SHP77 (cell line): Measurements from ENCODE around the gene PTGER3.
A peak's percentile ranks its signal among the peaks of the same experiment; 100 is the strongest.

Experiments
- DNase-seq, 2 experiments: peaks; one replicate each; lab custom pipeline; 2025; lab: John Stamatoyannopoulos, UW

PTGER3 gene

GRCh38 chr1:71049951-71050598, 2.5 kb upstream of the PTGER3 start:
- DNase-seq = peak; percentile 27 to 53

DNA sequence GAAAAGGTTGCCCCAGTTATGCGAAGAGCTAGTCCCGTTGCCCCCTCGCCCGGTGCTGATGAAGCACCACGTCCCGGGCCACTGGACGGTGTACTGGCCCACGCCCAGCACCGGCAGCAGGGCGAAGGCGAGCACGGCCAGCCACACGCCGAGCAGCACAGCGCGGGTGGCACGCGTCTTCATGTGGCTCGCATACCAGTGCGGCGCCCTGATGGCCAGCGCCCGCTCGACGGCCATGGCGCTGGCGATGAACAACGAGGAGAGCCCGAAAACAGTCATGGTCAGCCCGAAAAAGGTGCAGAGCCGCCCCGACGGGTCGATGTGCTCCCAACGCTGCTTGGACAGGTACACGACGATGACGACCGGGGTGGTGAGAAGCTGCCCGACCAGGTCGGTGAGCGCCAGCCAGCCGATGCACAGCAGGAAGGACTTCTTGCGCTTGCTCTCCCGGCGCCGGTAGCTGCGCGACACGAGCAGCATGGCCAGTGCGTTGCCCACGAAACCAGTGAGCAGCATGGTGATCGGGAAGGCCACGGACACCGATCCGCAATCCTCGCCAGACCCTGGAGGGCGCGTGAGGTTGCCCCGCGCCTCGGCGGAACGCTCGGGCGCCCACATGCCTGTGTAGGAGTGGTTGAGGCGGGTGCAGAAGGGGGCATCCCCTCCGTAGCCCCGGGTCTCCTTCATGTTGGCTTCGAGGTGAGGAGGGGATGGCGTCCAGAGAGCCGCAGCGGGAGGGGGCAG, 553 bp downstream of the PTGER3 start:
- no peak for DNase-seq

GRCh38 chr1:71045463-71046028, 2.1 kb downstream of the PTGER3 start:
- DNase-seq = no peak

GRCh38 chr1:71044833-71045232, 2.8 kb downstream of the PTGER3 start:
- no peak for DNase-seq

- DNase-seq = no peak
Observed at GRCh38 chr1:71043065-71043464, 4.6 kb downstream of the PTGER3 start.

GRCh38 chr1:71041806-71042205, 5.8 kb downstream of the PTGER3 start:
- no peak for DNase-seq

- DNase-seq = no peak
Observed at GRCh38 chr1:71039661-71040262, 7.9 kb downstream of the PTGER3 start.

DNA sequence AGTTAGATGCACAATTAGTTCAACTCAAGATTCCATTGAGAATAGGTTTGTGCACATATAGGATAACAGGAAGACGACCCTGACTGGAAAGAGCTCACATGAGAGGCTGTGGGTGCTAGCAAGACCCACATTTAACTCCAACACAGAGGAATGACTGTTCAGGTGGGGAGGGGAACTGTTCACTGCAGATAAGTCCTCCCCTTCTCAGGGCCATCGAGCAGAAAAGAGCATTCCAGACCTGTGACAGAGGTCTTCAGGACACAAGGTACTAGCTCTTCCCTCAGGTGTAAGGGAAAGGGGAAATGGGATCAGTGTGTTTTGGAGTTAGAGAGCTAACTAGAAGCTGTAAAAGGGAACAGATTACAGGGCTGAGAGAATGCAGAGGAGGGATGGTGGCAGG, 8.7 kb downstream of the PTGER3 start:
- no peak for DNase-seq

- DNase-seq = no peak
Observed at GRCh38 chr1:71037829-71038620, 9.6 kb downstream of the PTGER3 start.

- no peak for DNase-seq
Observed at GRCh38 chr1:71037066-71037465, 10.6 kb downstream of the PTGER3 start.

DNA sequence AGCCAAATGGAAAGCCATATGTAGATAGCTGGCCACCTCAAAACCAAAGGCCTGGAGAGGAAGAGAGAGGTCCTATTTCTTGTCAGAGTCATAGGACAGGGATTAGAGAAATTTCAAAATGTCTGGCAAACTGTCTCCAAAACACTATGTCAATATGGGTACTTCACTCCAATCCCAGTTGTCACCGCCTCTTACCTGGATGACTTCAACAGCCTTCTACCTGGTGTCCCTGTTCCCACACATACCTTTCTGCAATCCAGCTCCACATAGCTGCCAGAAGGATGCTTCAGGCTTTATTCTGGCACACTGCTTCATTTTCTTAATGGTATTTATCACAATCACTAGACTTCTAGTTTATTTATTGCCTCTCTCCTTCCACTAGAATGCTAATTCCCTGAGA, 14.5 kb downstream of the PTGER3 start:
- DNase-seq = no peak

- DNase-seq = no peak
Observed at GRCh38 chr1:71031426-71031825, 16.2 kb downstream of the PTGER3 start.

- no peak for DNase-seq
Observed at GRCh38 chr1:71030026-71030425, 17.6 kb downstream of the PTGER3 start.

DNA sequence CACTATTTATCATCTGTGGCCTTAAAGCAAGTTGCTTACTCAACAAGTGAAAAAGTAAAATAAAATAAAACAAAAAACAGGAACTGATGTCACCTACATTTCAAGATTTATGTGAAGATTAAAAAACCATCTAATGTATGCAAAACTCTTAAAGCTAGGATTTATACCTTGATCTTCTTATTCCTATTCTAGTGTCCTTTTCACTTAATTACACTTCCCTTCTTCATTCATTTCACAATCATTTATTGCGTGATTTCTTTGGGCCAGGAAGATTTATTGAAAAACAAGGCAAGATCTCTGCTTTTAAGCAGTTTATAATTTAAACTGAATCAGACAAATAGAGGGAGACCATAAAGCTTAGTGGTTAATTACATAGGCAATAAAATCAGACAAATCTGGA, 18.6 kb downstream of the PTGER3 start:
- no peak for DNase-seq

GRCh38 chr1:71027991-71028390, 19.6 kb downstream of the PTGER3 start:
- DNase-seq = no peak

DNA sequence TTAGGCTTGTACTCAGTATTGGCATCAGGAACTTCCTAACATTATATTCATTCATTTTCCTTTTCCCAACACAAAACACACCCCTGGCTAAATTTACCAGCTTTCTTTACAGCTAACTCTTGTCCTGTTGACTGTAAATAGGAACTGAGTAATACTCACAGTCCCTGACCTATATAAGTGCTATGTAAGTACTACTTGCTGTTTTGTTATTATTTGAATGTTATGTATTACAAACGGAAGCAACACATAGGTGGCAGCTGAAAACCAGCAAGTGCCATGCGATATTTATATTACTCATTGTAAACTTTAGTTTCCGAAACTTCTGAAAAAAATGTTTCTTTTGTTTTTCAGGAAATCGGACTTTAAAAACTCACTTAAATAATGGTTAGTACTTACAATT, 21.5 kb downstream of the PTGER3 start:
- DNase-seq = no peak

DNA sequence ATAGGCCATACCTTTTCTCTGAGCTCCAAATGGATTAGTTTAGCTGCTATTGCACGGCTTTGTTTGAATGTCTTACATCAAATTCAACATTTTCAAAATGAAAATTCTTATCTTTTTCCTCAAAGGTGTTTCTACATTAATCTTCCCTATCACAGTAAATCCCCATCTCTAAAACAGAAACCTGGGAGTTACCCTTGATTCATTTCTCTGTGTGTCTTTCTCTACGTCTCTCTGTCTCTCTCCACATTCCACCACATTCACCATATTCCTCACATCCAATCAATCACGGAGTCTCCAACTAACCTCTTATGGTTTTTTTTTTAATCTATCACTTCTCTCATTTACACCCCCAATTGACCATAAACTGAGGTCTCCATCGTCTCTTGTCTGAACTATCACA, 24.1 kb downstream of the PTGER3 start:
- DNase-seq = no peak

DNA sequence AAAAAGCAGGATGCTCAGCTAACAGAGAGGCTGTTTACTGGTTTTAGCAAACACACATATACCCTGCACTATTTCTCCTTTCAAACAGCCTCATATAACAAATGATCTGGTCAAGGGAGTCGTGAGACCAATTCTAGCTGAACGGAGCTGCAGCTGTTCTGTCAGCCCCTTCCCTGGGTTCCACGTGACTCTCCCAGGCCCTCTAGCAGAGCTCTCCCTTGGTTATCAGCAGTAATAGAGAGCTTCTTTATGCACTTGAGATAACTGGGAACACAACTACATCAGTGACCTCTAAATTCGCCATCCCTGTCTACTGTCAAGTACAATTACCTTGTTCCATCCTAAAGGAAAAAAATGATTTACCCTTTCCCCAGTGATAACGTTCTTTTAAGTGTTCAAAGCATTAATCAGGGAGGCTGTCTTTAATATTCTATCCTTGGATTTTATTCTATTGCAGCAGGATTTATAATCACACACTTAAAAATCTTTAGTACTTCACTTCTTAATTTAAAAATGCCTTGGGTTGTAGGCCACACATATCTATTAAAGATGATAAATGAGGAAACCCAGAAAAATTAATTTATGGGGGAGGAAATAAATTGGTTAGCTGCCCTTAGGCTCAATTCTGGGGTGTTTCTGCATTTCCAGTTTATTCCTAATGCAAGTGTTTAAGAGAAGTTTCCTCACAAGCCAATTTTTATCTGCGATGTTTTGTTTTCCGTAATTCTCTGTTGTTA, 28.2 kb downstream of the PTGER3 start:
- DNase-seq = no peak

DNA sequence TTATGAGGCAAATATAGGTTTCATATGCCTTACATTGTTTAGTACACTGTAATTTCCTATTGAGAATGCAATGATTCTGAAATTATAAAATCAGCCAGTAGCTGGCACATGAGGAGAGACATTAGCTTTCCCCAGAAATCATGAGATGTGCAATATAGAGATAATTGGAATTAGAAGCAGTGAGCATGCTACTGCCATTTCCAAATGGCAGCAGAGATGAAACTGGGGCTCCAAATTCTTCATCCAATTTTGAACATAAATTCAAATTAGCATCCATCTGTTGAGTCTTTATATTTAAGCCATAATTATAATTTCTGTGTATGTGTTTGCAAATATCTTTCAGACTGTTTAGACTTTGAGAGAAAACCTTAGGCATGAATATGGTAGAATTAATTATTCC, 28.8 kb downstream of the PTGER3 start:
- no peak for DNase-seq

DNA sequence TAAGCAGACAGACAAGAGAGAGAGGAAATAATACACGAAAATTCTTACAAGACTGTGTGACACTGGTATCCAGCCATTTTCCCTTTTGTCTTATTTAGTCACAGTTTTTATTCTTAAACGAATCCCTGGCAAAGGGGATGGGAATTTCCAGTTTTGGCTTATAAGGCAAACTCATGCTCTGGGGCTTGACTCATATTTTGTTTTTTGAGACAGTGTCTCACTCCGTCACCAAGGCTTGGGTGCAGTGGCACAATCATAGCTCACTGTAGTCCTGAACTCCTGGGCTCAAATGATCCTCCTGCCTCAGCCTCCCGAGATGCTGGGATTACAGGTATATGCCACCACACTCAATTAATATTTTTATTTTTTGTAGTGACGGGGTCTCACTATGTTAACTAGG, 31.9 kb downstream of the PTGER3 start:
- no peak for DNase-seq

GRCh38 chr1:71014178-71014579, 33.4 kb downstream of the PTGER3 start:
- no peak for DNase-seq
